KOPT-K1 (cell line): ENCODE data around the gene TSPAN18.

ENCODE experiments used
- H3K27ac ChIP-seq: fragments of 200-600 bp; sonication (generic); 2 replicates; pipeline ENCODE4 v1.5.1; 2016; ENCODE audit warnings: antibody characterized with exemption, mild to moderate bottlenecking, low read depth, low read length; ENCODE audit not compliant: poor library complexity, severe bottlenecking
- H3K36me3 ChIP-seq: fragments of 200-600 bp; sonication (generic); 2 replicates; pipeline ENCODE4 v1.5.1; 2017; ENCODE audit warnings: antibody characterized with exemption, mild to moderate bottlenecking, low read length, moderate library complexity; ENCODE audit not compliant: insufficient read depth
- H3K9me3 ChIP-seq: fragments of 200-600 bp; sonication (generic); 2 replicates; pipeline ENCODE4 v1.5.1; 2017; ENCODE audit warnings: antibody characterized with exemption, low read length, mild to moderate bottlenecking; ENCODE audit not compliant: insufficient read depth, poor library complexity, severe bottlenecking

The TSPAN18 gene

DNA sequence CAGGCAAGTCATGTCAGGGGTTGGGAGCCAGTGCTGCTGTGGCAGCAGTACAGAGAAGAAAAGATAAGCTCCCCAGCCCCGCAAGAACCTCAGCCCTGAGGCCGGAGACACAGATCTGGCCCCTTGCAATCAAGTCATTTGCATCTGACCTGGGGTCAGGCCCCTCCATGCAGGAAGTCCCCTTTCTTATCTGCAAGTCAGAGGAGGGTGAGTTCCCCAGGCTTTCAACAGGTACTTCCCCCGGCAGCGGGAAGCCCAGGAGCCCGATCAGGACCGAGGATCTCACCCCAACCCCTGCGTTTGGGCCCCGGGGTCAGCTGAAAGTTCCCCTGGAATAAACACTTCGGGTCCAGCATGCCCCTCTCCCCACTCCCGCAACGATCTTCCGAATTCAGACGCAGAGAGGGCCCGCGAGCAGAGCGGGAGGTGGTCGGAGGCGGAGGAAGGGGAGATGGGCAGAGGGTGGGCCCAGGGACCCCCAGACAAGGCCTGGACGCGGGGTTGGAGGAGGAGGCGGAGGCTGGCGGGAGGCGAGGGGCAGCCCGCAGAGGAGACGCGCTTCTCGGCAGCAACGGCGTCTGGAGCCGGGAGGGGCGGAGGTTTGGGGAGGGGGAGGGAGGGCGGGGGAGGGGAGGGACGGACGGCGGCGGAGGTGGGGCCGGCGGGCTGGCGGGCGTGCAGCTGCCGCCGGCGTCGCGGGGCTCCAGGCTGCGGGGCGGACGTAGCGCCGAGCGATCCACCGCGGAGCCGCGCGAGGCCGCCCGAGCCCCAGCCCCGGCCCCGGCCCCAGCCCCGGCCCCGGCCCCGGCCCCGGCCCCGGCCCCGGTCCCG, at the start of gene TSPAN18:
Gene TSPAN18 (plus strand): TSS at position 680 of the 831 bp plus-strand sequence. CDS start 179,455 bp downstream, outside the sequence.
- H3K9me3 ChIP-seq, result no peaks in the 10 kb centered on the region
- no peak within 1 kb of the TSS for H3K27ac ChIP-seq
- no peaks in the 10 kb centered on the region for H3K36me3 ChIP-seq

DNA sequence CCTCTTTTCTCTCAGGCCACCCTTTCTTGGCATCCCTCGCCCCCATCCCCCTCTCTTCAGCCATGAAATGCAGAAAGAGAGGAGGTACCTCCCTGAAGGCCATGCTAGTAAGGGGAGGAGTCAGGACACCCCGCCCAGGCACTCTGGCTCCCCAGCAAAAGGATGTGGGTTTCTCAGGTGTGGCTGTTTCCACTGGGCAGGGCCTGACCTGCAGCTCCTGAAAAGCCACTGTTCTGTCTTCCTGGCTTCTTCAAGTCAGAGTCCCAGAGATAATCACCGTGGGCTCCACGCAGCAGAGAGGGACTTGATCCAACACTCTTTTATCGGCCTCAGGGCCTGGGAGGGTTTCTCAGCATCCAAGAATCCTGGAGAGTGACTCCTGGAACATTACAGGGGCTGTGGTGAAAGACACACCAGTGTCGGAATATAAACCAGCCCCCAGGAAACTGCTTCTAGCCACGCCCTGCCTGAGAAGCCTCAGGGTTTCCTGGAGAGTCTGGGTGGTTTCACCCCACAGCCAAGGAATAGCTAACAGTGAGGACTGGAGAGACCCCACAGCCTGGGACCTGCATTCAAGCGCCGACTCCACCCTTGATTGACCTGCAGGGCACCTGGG, 45.7 kb upstream of the TSPAN18 start:
- Histone ChIP-seq H3K36me3 (no peaks in the 10 kb centered on the region), H3K9me3 (no peaks in the 10 kb centered on the region), H3K27ac (no peak overlapping the region)

- no peaks in the 10 kb centered on the region for H3K36me3 ChIP-seq
- H3K9me3 ChIP-seq, result no peaks in the 10 kb centered on the region
- H3K27ac ChIP-seq, result no peak overlapping the region
Observed at GRCh38 chr11:44681698-44682097, 45.1 kb upstream of the TSPAN18 start.

DNA sequence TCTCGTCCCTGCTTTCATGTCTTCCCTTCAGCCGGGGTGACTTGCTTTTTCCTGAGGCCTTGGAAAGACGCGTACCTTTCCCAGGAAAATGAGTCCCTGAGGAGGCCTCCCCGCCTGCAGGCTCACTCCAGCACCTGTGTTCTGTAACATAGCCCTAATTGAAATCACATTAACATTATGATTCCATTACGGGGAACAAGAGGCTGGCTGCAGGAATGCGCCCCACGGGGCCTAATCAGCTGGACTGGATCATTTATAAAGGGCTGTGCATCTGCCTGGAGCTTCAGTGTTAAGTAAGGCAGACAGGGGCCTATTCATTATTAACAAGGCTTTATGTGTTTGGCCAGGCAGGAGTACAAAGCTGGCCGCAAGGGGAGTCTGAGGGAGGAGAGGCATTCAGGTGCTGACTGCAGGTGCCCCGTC, 41.9 kb upstream of the TSPAN18 start:
- Histone ChIP-seq H3K36me3 (no peaks in the 10 kb centered on the region), H3K9me3 (peaks cover 8% of the 10 kb centered on the region), H3K27ac (no peak overlapping the region)

DNA sequence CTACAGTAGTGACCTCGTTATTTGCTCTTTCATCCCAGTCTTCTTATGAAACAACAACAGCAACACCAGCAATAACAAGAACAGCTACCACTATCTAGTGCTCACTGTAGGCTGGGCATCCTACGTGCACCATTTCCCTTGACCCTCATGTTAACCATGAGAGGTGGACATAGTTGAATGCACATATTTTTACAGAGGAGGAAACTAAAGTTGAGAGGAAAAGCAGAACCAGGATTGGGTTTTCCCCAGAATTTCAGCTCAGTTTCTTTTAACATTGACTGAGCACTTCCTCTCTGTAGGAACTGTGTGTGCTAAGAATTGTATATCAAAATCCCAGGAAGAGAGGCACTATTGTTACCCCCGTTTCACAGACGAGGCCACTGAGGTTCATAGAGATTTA, 39.4 kb upstream of the TSPAN18 start:
- peaks cover 8% of the 10 kb centered on the region for H3K9me3 ChIP-seq
- no peak overlapping the region for H3K27ac ChIP-seq
- no peaks in the 10 kb centered on the region for H3K36me3 ChIP-seq

DNA sequence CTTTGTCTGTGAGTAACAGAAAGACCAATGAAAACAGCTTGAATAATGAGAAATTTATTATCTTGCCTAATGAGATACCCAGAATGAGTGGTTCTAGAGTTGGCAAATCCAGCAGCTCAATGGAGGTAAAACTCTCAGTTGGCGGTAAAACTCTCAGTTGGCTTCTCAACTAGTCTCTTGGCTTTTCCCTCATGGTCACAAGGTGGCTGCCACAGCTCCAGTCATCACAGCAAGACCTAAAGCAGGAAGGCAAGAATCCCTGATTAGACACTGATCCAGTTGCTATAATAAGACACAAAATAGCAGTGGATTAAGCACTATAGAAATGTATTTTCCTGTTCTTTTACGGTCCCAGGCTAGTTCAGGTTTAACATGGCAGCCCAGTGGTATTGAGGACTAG, 37.5 kb upstream of the TSPAN18 start:
- no peak overlapping the region for H3K27ac ChIP-seq
- peaks cover 8% of the 10 kb centered on the region for H3K9me3 ChIP-seq
- no peaks in the 10 kb centered on the region for H3K36me3 ChIP-seq

DNA sequence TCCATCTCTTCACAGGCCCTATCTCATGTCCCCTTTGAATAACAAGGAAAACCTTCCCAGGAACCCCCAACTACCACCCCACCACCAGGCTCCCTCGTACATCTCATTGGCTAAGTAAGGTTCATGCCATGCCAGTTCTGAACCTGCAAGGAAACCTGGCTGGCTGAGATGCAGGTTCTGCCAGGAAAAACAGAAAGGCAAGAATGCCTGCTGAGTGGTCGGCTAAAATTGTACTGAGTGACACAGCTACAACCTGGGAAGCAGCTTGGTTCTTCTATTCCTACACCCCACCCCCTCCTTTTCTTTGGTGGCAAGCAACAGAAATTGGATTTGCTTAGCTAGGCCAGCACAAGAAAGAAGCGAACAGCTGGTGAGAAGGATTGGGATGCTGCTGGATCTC, 36.1 kb upstream of the TSPAN18 start:
- Histone ChIP-seq H3K27ac (no peak overlapping the region), H3K36me3 (no peaks in the 10 kb centered on the region), H3K9me3 (peaks cover 8% of the 10 kb centered on the region)

DNA sequence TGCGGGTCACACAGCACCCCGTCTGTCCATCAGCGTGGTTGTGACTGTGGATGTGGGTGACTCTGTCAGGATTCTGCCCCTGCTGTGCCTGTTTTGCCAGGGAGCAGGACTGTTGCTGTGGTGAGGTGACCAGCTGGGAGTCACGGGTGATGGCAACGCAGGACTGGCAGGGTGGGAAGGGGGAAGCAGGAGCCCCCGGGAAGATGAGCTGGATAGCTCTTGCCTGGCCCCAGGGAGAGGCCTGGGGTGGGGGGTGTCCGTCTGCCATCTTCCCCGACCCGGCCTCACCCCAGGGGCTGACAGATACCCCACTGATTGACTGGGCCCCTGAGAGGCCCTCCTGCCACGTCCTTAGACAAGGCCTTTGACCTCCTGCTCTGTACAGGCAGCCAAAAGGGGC, 34.3 kb upstream of the TSPAN18 start:
- no peaks in the 10 kb centered on the region for H3K36me3 ChIP-seq

GRCh38 chr11:44693654-44694119, 33.1 kb upstream of the TSPAN18 start:
- no peak overlapping the region for H3K27ac ChIP-seq
- H3K36me3 ChIP-seq, result no peaks in the 10 kb centered on the region
- H3K9me3 ChIP-seq, result peaks cover 8% of the 10 kb centered on the region

More for the DNA sequence above, 34.3 kb upstream of the TSPAN18 start:
- Histone ChIP-seq H3K27ac (no peak overlapping the region), H3K9me3 (peaks cover 8% of the 10 kb centered on the region)

- peaks cover under 1% of the 10 kb centered on the region for H3K9me3 ChIP-seq
- no peaks in the 10 kb centered on the region for H3K36me3 ChIP-seq
- no peak overlapping the region for H3K27ac ChIP-seq
Observed at GRCh38 chr11:44694443-44694842, 32.3 kb upstream of the TSPAN18 start.

- no peaks in the 10 kb centered on the region for H3K36me3 ChIP-seq
- H3K27ac ChIP-seq, result no peak overlapping the region
- H3K9me3 ChIP-seq, result no peaks in the 10 kb centered on the region
Observed at GRCh38 chr11:44695169-44695833, 31.5 kb upstream of the TSPAN18 start.

DNA sequence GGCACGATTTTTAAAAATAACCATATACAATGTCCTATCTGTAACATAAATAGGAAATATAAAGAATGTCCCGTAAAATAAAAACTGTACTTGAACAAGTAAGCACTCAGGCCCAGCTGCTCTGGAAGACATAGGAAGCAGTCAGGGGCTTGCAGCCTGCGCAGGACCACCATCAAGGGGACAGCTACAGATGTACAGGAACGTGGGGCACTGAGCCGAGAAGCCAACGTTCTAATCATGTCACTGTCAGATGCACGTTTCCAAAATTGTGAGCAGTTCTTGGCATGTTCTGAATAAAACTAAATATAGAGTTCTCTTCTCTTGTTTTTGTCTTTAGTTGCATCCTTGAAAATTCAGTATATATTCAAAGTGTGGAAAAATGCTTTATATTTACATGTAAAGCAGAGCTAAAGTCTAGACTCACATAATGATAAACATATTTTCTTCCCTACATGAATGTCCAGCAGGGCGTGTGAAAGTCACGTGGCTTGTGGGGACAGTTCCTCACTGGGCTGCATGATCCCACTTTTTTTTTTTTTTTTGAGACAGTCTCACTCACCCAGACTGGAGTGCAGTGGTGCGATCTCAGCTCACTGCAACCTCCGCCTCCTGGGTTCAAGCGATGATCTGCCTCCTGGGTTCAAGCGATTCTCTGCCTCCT, 28.4 kb upstream of the TSPAN18 start:
- Histone ChIP-seq H3K9me3 (peaks cover 2% of the 10 kb centered on the region), H3K27ac (no peak overlapping the region), H3K36me3 (no peaks in the 10 kb centered on the region)

- H3K36me3 ChIP-seq, result no peaks in the 10 kb centered on the region
- peaks cover 12% of the 10 kb centered on the region for H3K9me3 ChIP-seq
- H3K27ac ChIP-seq, result no peak overlapping the region
Observed at GRCh38 chr11:44699497-44700408, 27.0 kb upstream of the TSPAN18 start.

GRCh38 chr11:44701276-44701675, 25.5 kb upstream of the TSPAN18 start:
- H3K27ac ChIP-seq, result no peak overlapping the region
- no peaks in the 10 kb centered on the region for H3K36me3 ChIP-seq
- H3K9me3 ChIP-seq, result peaks cover 12% of the 10 kb centered on the region
